NCI-H2081 treated with DMSO at 0.1 percent for 48 hours (cell line): ENCODE measurements around the gene CREB3L2.

Experiments used
- DNase-seq: peaks from one replicate; lab custom pipeline; 2025; lab: John Stamatoyannopoulos, UW

The CREB3L2 gene

GRCh38 chr7:137898839-137899721, 102.8 kb downstream of the CREB3L2 start:
- DNase-seq = peak; percentile 49

- DNase-seq = no peak
Observed at GRCh38 chr7:137895301-137896221, 106.3 kb downstream of the CREB3L2 start.

GRCh38 chr7:137893143-137893742, 108.6 kb downstream of the CREB3L2 start:
- DNase-seq = no peak

- no peak for DNase-seq
Observed at GRCh38 chr7:137891016-137891655, 110.8 kb downstream of the CREB3L2 start.

GRCh38 chr7:137890449-137890921, 111.4 kb downstream of the CREB3L2 start:
- no peak for DNase-seq

- DNase-seq = no peak
Observed at GRCh38 chr7:137888241-137888640, 113.6 kb downstream of the CREB3L2 start.

- DNase-seq = no peak
Observed at GRCh38 chr7:137886746-137887145, 115.1 kb downstream of the CREB3L2 start.

GRCh38 chr7:137886281-137886680, 115.6 kb downstream of the CREB3L2 start:
- DNase-seq = no peak

- no peak for DNase-seq
Observed at GRCh38 chr7:137885678-137886077, 116.2 kb downstream of the CREB3L2 start.

- no peak for DNase-seq
Observed at GRCh38 chr7:137882806-137883205, 119.1 kb downstream of the CREB3L2 start.

GRCh38 chr7:137882261-137882668, 119.6 kb downstream of the CREB3L2 start:
- no peak for DNase-seq

GRCh38 chr7:137881607-137882260, 120.2 kb downstream of the CREB3L2 start:
- DNase-seq = no peak

GRCh38 chr7:137880432-137880831, 121.5 kb downstream of the CREB3L2 start:
- no peak for DNase-seq

GRCh38 chr7:137879357-137880158, 122.3 kb downstream of the CREB3L2 start:
- DNase-seq = no peak

- no peak for DNase-seq
Observed at GRCh38 chr7:137878333-137878961, 123.4 kb downstream of the CREB3L2 start.

- no peak for DNase-seq
Observed at GRCh38 chr7:137877027-137877675, 124.7 kb downstream of the CREB3L2 start.

GRCh38 chr7:137875746-137876145, 126.1 kb downstream of the CREB3L2 start:
- no peak for DNase-seq

- DNase-seq = no peak
Observed at GRCh38 chr7:137873979-137874777, 127.7 kb downstream of the CREB3L2 start.
